ENCODE data around the gene RBL1. TPM values are rescaled to one million over a fixed set of nuclear protein-coding genes. Genes with fewer than 3 reads are reported as not detected.

The RBL1 gene
- total and polyA plus RNA-seq, 2 donors from 2014 or later = 1.3 to 6.5 TPM

- DNase-seq = no peak
- Histone ChIP-seq H3K27me3 (ENCODE audit: control insufficient read depth, insufficient read depth, low read length) (no peaks in the 10 kb centered on the region), H3K4me1 (ENCODE audit: control insufficient read depth in 2 of 3, insufficient read depth in 2 of 3, low read depth in 1 of 3, low read length in 3 of 3) (no peaks in the 10 kb centered on the region), H3K36me3 (ENCODE audit: control insufficient read depth in 2 of 3, insufficient read depth in 3 of 3, low read length in 3 of 3) (no peaks in the 10 kb centered on the region), H3K4me3 (ENCODE audit: low read length in 3 of 3) (no peak overlapping the region), H3K9me3 (ENCODE audit: control insufficient read depth in 2 of 3, insufficient read depth in 1 of 3, low read length in 3 of 3) (no peaks in the 10 kb centered on the region), H3K27ac (ENCODE audit: low read depth in 2 of 2, low read length in 2 of 2) (no peak overlapping the region), H3K9ac (ENCODE audit: low read length in 3 of 3) (no peak overlapping the region)
- intact Hi-C loops (cut with DNase I) = no loop called here
- no peak for TF ChIP-seq CTCF (IDR thresholded peaks at IDR 0.05; ENCODE audit: borderline replicate concordance, extremely low read depth, insufficient read depth)
- no peak for FAIRE-seq
Measured at GRCh38 chr20:37108676-37109075, 12.9 kb upstream of the RBL1 start.

GRCh38 chr20:37102571-37102970 lies 6.8 kb upstream of the RBL1 start:
- FAIRE-seq (no peak), DNase-seq (no peak)
- H3K4me1 ChIP-seq (ENCODE audit: control insufficient read depth in 2 of 3, insufficient read depth in 2 of 3, low read depth in 1 of 3, low read length in 3 of 3) = no peaks in the 10 kb centered on the region
- no peak overlapping the region for H3K27ac ChIP-seq (ENCODE audit: low read depth in 2 of 2, low read length in 2 of 2)
- H3K36me3 ChIP-seq (ENCODE audit: control insufficient read depth in 2 of 3, insufficient read depth in 3 of 3, low read length in 3 of 3) = no peaks in the 10 kb centered on the region
- intact Hi-C loops (cut with DNase I) = no loop called here
- H3K9me3 ChIP-seq (ENCODE audit: control insufficient read depth in 2 of 3, insufficient read depth in 1 of 3, low read length in 3 of 3) = no peaks in the 10 kb centered on the region
- TF ChIP-seq CTCF (IDR thresholded peaks at IDR 0.05; ENCODE audit: borderline replicate concordance, extremely low read depth, insufficient read depth) = no peak
- no peak overlapping the region for H3K4me3 ChIP-seq (ENCODE audit: low read length in 3 of 3)
- H3K9ac ChIP-seq (ENCODE audit: low read length in 3 of 3) = no peak overlapping the region
- no peaks in the 10 kb centered on the region for H3K27me3 ChIP-seq (ENCODE audit: control insufficient read depth, insufficient read depth, low read length)

GRCh38 chr20:37096415-37097041 lies 731 bp upstream of the RBL1 start:
- Histone ChIP-seq H3K36me3 (ENCODE audit: control insufficient read depth in 2 of 3, insufficient read depth in 3 of 3, low read length in 3 of 3) (no peaks in the 10 kb centered on the region), H3K9me3 (ENCODE audit: control insufficient read depth in 2 of 3, insufficient read depth in 1 of 3, low read length in 3 of 3) (no peaks in the 10 kb centered on the region), H3K4me1 (ENCODE audit: control insufficient read depth in 2 of 3, insufficient read depth in 2 of 3, low read depth in 1 of 3, low read length in 3 of 3) (peaks cover 0 to 6% (median 0%) of the 10 kb centered on the region in 3 donors), H3K4me3 (ENCODE audit: low read length in 3 of 3) (peak overlapping the region in 2 of 3 donors; percentile 8 to 79), H3K27ac (ENCODE audit: low read depth in 2 of 2, low read length in 2 of 2) (no peak overlapping the region), H3K27me3 (ENCODE audit: control insufficient read depth, insufficient read depth, low read length) (no peaks in the 10 kb centered on the region), H3K9ac (ENCODE audit: low read length in 3 of 3) (peak overlapping the region in 1 of 3 donors; percentile 75)
- no peak for FAIRE-seq
- intact Hi-C loops (cut with DNase I) = no loop called here
- no peak for TF ChIP-seq CTCF (IDR thresholded peaks at IDR 0.05; ENCODE audit: borderline replicate concordance, extremely low read depth, insufficient read depth)
- peak in 1 of 5 donors; percentile 5 for DNase-seq
